Kidney capillary endothelial cell (primary cell): ENCODE data around the gene RAD18.

Experiments used
- DNase-seq: peaks from one replicate; pipeline ENCODE4 v3.0.0-alpha.2; 2018; ENCODE audit warnings: low spot score

RAD18 gene

GRCh38 chr3:8963137-8963853, at the start of gene RAD18:
Gene RAD18, minus strand, starts transcription at chr3:8963472. Its CDS starts 87 bp downstream, at chr3:8963385.
- DNase-seq: peak; percentile 86

GRCh38 chr3:9012521-9012920, 49.2 kb upstream of the RAD18 start:
- DNase-seq: peak; percentile 4

DNA sequence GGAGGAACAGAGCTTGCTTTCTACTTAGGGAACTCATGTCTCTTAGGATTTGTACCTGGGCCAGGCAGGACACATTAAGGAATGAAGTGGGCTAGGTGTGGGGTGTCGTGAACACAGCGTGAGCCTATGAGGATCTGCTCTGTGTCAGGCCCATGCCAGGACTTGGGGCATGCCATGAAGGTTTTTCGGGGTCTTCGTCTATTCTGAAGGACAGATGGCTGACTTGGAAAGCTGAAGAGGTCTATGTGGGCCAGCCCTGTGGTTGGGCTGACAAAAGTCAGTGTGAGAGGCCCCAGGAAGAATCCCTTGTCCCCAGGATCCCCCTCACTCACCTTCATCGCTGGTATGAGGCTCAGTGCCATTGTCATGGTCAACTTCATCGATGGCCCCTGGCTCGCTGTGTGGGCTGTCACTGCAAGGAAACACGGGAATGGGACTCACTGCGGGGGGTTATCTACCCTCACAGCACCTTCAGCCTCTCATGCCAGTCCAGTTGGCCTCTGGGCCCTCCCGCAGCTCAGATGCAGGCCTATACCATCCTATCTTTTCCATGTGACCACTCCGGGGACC, 46.8 kb upstream of the RAD18 start:
- no peak for DNase-seq

GRCh38 chr3:9008550-9009255, 45.4 kb upstream of the RAD18 start:
- no peak for DNase-seq

DNA sequence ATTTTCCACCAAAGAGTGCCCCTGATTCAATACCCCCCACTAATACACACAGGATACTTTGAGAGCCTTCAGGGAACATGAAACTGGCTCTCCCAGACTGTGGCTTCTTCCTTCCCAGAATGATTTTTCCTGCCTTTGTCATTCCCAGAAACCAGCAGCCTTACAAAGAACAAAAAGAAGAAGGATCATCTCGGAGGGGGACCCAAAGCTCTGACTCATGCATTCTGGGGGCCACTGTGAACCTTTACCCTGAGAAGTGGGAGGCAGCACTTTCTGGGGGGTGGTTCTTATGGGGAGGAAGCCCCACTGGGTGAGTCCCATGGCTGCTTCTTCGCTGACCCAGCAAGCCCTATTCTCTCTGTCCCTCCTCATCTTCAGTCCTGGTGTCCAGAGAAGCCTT, 44.7 kb upstream of the RAD18 start:
- no peak for DNase-seq

DNA sequence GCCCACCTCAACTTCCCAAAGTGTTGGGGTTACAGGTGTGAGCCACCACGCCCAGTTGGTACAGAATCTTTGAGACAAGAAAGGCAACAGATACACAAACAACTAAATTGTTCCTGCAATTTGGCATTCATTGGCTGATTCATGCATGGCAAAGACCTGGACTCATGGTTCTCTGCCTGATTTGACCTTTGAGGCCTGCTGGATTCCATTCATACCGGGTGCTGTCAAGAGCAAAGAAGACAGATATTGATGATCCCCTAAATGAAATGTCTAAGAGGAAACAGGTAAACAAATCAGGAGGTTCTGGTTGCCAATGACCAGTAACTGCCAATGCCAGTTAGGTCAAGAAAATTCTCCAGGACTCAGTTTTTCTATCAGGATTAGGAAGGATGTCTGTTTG, 43.9 kb upstream of the RAD18 start:
- DNase-seq: no peak

DNA sequence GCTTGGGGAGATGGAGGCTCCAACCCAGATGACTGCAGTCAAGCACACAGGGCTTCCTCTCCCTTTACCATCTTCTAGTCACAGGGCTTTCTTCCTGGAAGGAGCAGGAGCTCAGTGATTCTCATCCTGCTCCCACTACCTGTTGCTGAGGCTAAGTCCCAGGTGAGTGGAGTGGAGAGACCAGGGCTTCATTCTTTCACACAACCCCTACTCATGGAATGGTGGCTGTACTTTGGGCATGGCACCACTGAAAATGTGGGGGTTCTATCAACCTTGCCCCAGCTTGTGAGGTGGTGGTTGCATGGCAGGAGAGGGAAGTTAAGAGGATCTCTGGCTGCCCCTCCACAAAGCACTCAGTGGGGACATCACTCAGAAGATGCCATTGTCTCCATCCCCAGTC, 36.8 kb upstream of the RAD18 start:
- DNase-seq: no peak

GRCh38 chr3:8997151-8997550, 33.9 kb upstream of the RAD18 start:
- DNase-seq: no peak

DNA sequence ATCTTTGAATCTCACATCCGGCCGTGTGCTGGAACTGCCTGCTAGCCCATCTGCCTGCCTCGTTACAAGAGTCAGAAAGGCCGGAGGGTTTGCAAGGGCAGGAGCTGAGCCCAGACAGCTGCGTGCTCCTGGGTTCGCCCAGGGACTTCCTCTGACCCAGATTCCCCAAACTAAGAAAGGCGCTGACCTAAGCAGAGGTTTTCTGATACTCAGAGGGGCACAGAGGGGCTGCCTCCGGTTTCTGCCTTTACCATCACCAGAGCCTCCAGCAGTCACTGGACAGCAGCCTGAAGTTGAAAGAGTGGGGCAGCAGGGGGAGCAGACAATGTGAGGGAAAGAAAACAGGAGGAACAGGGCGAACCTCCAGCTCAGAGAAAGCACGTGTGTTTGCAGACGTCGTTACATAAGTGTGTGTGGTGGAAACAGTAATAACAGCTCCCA, 33.4 kb upstream of the RAD18 start:
- no peak for DNase-seq

DNA sequence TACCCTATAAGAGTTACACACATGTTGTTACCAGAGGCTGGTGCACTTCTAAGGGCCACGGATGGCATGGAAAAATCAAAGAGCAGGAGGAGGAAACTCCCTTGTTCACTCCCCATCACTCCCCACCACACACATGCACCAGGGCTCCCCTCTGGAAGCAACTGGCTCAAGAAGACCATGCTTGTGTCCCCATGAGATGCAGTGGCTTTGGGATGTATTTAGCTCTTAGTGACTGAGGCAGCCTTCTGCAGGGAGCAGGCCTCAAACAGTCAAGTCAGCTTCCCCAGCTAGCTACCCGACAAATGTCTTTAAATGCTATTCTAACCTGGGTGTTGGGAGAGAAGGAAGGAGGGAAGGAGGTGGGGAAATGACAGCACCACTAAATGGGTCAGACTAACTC, 32.9 kb upstream of the RAD18 start:
- DNase-seq: no peak

DNA sequence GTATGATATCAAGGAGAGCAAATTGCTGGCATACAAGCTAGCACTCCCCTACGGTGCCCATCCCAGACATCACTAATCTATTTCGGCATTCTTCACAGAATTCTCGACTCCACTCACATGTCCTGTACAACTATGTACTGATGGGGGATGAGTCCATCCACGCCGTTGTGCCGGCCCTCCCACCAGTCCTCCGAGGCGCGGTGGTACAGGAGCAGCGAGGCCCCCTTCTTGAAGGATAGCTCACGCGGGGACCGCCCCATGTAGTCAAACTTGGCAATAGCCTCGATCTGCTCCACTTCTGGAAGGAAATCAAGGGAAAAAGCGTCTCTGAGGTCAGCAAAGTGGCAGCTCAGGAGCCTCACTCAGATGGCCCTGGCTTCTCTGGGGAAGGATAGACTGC, 31.0 kb upstream of the RAD18 start:
- no peak for DNase-seq

DNA sequence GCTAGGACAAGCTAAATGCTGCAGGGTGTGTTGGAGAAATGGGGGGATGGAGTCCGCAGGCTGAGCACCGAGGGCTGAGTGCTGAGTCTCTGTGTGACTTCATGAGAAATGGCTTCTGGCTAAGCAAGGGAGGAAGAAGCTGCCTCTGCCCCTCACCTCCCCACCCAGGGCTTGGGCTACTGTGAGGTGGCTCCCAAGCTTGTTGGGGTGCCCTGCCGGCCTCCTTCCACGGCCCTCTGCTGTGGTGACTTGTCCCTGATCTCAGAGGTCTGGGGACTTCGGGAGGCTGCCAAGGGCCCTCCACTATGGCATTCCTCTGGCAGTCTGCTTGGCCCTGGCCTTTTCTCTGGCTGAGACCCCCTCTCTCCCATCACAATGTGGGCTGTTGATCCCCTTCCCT, 30.1 kb upstream of the RAD18 start:
- no peak for DNase-seq

DNA sequence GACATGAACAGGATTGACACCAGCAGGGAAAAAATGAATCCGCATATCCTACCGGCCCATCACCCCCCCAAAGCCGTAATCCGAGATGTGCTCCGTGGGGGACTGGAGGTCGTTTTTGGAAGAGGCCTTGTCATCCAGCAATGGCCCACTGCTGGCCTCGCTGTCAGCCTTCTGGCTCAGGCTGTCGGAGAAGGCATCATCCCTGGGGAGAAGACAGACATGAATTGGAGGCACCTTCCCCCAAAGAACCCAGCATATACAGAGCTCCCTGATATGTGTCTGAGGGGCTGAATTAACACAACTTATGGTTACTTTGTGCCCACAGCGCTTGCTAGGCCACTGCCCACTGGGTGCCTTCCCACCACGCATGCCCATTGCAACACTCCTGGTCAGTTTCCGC, 29.6 kb upstream of the RAD18 start:
- no peak for DNase-seq

- no peak for DNase-seq
These were observed 28.9 kb upstream of the RAD18 start for GRCh38 chr3:8992199-8992598.

GRCh38 chr3:8990266-8991215, 27.3 kb upstream of the RAD18 start:
- no peak for DNase-seq

- DNase-seq: no peak
These were observed 25.7 kb upstream of the RAD18 start for GRCh38 chr3:8988791-8989558.

GRCh38 chr3:8988384-8988655, 25.0 kb upstream of the RAD18 start:
- DNase-seq: no peak

GRCh38 chr3:8987645-8988383, 24.5 kb upstream of the RAD18 start:
- DNase-seq: peak; percentile 67

- no peak for DNase-seq
These were observed 24.0 kb upstream of the RAD18 start for GRCh38 chr3:8987226-8987625.

DNA sequence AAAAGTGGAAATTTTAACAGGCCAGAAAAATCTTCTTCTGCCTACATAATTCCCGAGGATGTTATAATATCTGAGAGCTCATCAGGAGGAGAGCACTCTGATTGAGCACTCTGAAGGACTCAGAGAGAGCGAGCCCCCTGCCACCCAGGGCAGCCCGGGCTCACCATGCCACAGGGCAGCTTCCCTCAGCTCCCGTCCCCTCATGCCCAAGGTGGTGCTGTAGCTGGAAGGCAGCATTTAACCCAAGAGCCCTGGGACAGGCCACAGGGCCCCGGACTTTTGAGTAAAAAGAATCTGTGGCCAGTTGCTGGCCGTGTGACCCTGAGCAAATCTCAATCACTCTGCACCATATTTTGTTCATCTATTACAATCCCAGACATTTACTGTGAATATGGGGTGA, 23.5 kb upstream of the RAD18 start:
- no peak for DNase-seq

- DNase-seq: no peak
These were observed 22.6 kb upstream of the RAD18 start for GRCh38 chr3:8985876-8986275.
